NT2/D1 (cell line): ENCODE results near the gene FKBP1B.

Experiments used
- SUZ12 ChIP-seq: IDR thresholded peaks from 2 replicates; pipeline ENCODE4 v1.6.1; 2011; ENCODE audit not compliant: insufficient read length, insufficient read depth; ENCODE audit errors: extremely low read depth
- YY1 ChIP-seq: IDR thresholded peaks from 2 replicates; pipeline ENCODE4 v1.6.1; 2011; ENCODE audit not compliant: insufficient read length, insufficient read depth

- no peak for TF ChIP-seq SUZ12
- no peak for TF ChIP-seq YY1
These were observed 38.1 kb upstream of the FKBP1B start for GRCh38 chr2:24011250-24012104.
